Spleen (tissue), 11 donors: ENCODE measurements around the gene HADHB. TPM values are rescaled to one million over a fixed set of nuclear protein-coding genes. Genes with fewer than 3 reads are reported as not detected.
A peak's percentile ranks its signal among the peaks of the same experiment; 100 is the strongest.
"Not testable (repeated sequence)": the region's sequence is repeated elsewhere in the genome, so short reads cannot be mapped to it uniquely, and the experiment has no call there.

ENCODE experiments used
- DNase-seq: peaks from one replicate; pipeline ENCODE4 v3.0.0-alpha.2; 2020
- H3K27ac ChIP-seq, 8 donors: fragments of 200-600 bp; sonication (generic) in 7 of 8; 1 replicate in 4 of 8; 2 replicates in 4 of 8; pipeline versions ENCODE4 v1.5.0 to v1.8.0; 2016 to 2021; ENCODE audit warnings: inconsistent platforms in 4 of 8, mild to moderate bottlenecking in 4 of 8, moderate library complexity in 1 of 8
- H3K27me3 ChIP-seq, 7 donors: fragments of 200-600 bp; sonication (generic) in 6 of 7; replicated peaks in 1 of 7; 1 replicate in 4 of 7; 2 replicates in 3 of 7; pipeline versions ENCODE4 v1.5.0 to v1.8.0; 2016 to 2021; ENCODE audit warnings: inconsistent platforms in 3 of 7, mild to moderate bottlenecking in 1 of 7
- H3K36me3 ChIP-seq, 6 donors: fragments of 200-600 bp; sonication (generic) in 5 of 6; 1 replicate in 4 of 6; 2 replicates in 2 of 6; pipeline versions ENCODE4 v1.5.0 to v1.8.0; 2016 to 2021; ENCODE audit warnings: inconsistent platforms in 2 of 6
- H3K4me1 ChIP-seq, 6 donors: fragments of 200-600 bp; sonication (generic) in 5 of 6; 1 replicate in 3 of 6; 2 replicates in 3 of 6; pipeline versions ENCODE4 v1.5.0 to v1.8.0; 2016 to 2021; ENCODE audit warnings: inconsistent platforms in 3 of 6
- H3K4me3 ChIP-seq, 8 donors: fragments of 200-600 bp; sonication (generic) in 7 of 8; 1 replicate in 4 of 8; 2 replicates in 4 of 8; pipeline versions ENCODE4 v1.5.0 to v1.8.0; 2016 to 2021; ENCODE audit warnings: inconsistent platforms in 4 of 8, mild to moderate bottlenecking in 4 of 8, moderate library complexity in 2 of 8
- H3K9me3 ChIP-seq, 8 donors: fragments of 200-600 bp; sonication (generic) in 7 of 8; 1 replicate in 4 of 8; 2 replicates in 4 of 8; pipeline versions ENCODE4 v1.5.0 to v1.8.0; 2016 to 2021; ENCODE audit warnings: inconsistent platforms in 4 of 8
- POLR2A ChIP-seq, 3 donors: fragments of 450-650 bp; IDR thresholded peaks; one replicate each; pipeline ENCODE4 v1.5.1; 2017; ENCODE audit warnings: antibody characterized with exemption in 3 of 3, mild to moderate bottlenecking in 1 of 3
- POLR2AphosphoS5 ChIP-seq, 3 donors: sonication (generic); formaldehyde crosslinking; IDR thresholded peaks; one replicate each; pipeline ENCODE4 v1.5.1; 2017; ENCODE audit warnings: antibody characterized with exemption in 3 of 3
- WGBS, 5 donors: extraction: QIAGEN DNeasy Blood & Tissue Kit in 3 of 5; methylation state at CpG; one replicate each; pipeline versions ENCODE4 v1.1.5 to v1.1.7; 2013 to 2018; 5-methylcytosine and 5-hydroxymethylcytosine counted together
- intact Hi-C: fragments of 100-400 bp; cut with DNase I; formaldehyde crosslinking; loops from one replicate; pipeline ENCODE4 v1.15.0; 2023; ENCODE audit warnings: low total_unique reads
- polyA plus RNA-seq, 3 donors: library from polyadenylated mRNA; stranded (reverse); fragments of 200-250 nt; gene quantifications; one replicate each; pipeline ENCODE4 v1.2.1, GENCODE V29; 2013
- total RNA-seq, 7 donors: library from RNA; depleted of rRNA in 3 of 7; stranded (reverse); fragments of >200 nt in 3 of 7; fragmentation: NEBNext Ultra II Directional in 4 of 7; extraction: Animal tissue kit (Norgen Biotek cat#: 25700) in 4 of 7; gene quantifications; one replicate each; pipeline versions ENCODE4 v1.1.0 to v1.2.1, GENCODE V29; 2016 to 2021
- TF ChIP-seq, protein P1 (sequence below), 11 experiments: fragments of 200-600 bp in 7 of 11; fragments of 450-650 bp in 4 of 11; sonication (generic) in 4 of 11; IDR thresholded peaks in 8 of 11; conservative IDR thresholded peaks in 3 of 11; 1 replicate in 7 of 11; 2 replicates in 4 of 11; pipeline versions ENCODE4 v1.4.0 to v1.8.0; 2016 to 2021; ENCODE audit warnings: antibody characterized with exemption in 11 of 11, inconsistent platforms in 4 of 11, mild to moderate bottlenecking in 1 of 11
- donor health status: healthy with polysubstance abuse.
- donor health status: DM: no; HTN: no; CAD: no; lungs with moderate emphysema.
- donor health status: DM: no; HTN: no; CAD: no.
- donor health status: Bipolar disorder and iron deficiency.
- donor health status: healthy.
- donor health status: DM: no; HTN: no; CAD: no.
- donor health status: DM: yes; HTN: yes; CAD: no.

Gene HADHB
- total and polyA plus RNA-seq, 10 donors = 54.0 to 165 (median 108) TPM

DNA sequence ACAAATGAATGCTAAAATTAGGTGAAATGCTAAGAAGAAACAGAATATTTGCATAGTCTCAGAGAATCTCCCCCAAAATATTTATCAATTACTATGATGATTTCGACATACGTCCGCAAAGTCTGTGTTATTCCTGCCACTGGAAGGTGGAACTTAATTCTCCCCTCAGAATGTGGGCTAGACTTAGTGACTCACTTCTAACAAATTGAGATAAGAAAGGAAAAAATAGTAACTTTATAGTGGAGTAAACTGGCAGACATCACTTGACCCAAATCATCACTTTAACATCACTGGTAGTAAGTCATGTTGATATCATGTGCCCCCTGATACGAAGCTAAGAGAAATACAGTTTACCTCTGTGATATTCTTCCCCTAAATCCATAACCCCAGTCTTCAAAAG, 23.5 kb downstream of the HADHB start:
- no peak for DNase-seq

DNA sequence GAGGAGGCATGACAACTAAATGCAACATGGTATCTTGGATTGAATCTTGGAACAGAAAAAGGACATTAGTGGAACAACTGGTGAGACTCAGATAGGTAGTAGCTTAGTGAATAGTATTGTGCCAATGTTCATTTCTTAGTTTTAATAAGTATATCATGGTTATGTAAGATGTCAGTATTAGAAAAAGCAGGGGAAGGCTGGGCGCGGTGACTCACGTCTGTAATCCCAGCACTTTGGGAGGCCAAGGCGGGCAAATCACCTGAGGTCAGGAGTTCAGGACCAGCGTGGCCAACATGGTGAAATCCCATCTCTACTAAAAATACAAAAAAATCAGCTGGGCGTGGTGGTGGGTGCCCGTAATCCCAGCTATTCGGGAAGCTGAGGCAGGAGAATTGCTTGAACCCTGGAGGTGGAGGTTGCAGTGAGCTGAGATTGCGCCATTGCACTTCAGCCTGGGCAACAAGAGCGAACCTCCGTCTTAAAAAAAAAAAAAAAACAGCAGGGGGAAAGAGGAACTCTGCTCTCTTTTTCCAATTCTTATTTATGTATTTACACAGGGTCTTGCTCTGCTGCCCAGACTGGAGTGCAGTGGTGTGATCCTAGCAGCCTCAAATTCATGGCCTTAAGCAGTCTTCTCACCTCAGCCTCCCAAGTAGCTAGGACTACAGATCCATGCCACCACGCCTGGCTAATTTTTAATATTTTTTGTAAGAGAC, 24.1 kb downstream of the HADHB start:
- H3K4me3 ChIP-seq, DNase-seq, H3K27me3 ChIP-seq, intact Hi-C loops, H3K9me3 ChIP-seq: not testable (repeated sequence)
- Histone ChIP-seq H3K27ac (peak overlapping the region in 7 of 8 donors; percentile 22 to 80 (median 53)), H3K4me1 (peaks cover 0 to 51% (median 22%) of the 10 kb centered on the region in 6 donors), H3K36me3 (peaks cover 0 to 72% (median 11%) of the 10 kb centered on the region in 6 donors)
- WGBS, 5 donors = 61 to 93% (median 81%) methylated on average over 12 of the region's 12 CpGs

More for the DNA sequence above, 23.5 kb downstream of the HADHB start:
- H3K4me3 ChIP-seq = no peak overlapping the region
- peaks cover 0 to 45% (median 20%) of the 10 kb centered on the region in 6 donors for H3K4me1 ChIP-seq
- peak overlapping the region in 3 of 8 donors; percentile 73 to 80 (median 74) for H3K27ac ChIP-seq
- H3K27me3 ChIP-seq = no peaks in the 10 kb centered on the region
- TF ChIP-seq POLR2AphosphoS5 (IDR thresholded peaks at IDR 0.05) (no peak), POLR2A (IDR thresholded peaks at IDR 0.05) (no peak)
- TF ChIP-seq, protein P1, sequence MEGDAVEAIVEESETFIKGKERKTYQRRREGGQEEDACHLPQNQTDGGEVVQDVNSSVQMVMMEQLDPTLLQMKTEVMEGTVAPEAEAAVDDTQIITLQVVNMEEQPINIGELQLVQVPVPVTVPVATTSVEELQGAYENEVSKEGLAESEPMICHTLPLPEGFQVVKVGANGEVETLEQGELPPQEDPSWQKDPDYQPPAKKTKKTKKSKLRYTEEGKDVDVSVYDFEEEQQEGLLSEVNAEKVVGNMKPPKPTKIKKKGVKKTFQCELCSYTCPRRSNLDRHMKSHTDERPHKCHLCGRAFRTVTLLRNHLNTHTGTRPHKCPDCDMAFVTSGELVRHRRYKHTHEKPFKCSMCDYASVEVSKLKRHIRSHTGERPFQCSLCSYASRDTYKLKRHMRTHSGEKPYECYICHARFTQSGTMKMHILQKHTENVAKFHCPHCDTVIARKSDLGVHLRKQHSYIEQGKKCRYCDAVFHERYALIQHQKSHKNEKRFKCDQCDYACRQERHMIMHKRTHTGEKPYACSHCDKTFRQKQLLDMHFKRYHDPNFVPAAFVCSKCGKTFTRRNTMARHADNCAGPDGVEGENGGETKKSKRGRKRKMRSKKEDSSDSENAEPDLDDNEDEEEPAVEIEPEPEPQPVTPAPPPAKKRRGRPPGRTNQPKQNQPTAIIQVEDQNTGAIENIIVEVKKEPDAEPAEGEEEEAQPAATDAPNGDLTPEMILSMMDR (IDR thresholded peaks at IDR 0.05 in 8 of 11, conservative IDR thresholded peaks at IDR 0.05 in 3 of 11) = no peak
- H3K36me3 ChIP-seq = peaks cover 0 to 73% (median 12%) of the 10 kb centered on the region in 6 donors
- 71 to 91% (median 87%) methylated on average over 4 of the region's 4 CpGs for WGBS, 5 donors
- no peaks in the 10 kb centered on the region for H3K9me3 ChIP-seq
- intact Hi-C loops = no loop called here

DNA sequence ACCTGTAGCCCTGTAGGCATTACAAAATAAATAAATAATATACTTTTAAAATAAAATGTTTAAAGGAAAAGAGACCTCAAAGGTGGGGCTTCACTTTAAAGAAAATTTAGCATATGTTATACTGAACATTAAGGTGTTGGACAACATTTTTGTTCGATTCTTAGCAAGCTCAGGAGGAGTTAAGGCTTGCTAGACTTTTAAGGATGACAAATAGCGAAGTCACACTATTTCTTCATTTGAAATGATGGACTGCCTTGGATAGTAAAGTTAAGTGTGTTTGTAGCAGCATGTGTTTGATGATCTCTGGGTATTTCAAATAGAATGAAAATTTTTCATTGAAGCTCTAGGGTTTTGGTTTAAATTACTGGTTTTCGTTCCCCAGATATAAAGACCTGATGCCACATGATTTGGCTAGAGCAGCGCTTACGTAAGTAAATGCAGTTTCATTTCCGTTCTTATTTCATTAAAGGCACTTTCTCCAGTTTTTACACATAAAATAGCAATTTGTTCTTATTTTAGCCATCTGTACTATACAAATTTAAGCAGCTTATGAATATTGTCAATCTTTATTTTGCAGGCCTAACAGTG, 24.9 kb downstream of the HADHB start:
- no peak for TF ChIP-seq POLR2A (IDR thresholded peaks at IDR 0.05)
- TF ChIP-seq POLR2AphosphoS5 (IDR thresholded peaks at IDR 0.05) = no peak
- TF ChIP-seq, protein P1 (IDR thresholded peaks at IDR 0.05 in 8 of 11, conservative IDR thresholded peaks at IDR 0.05 in 3 of 11) = no peak
- 66 to 77% (median 68%) methylated on average over 6 of the region's 6 CpGs for WGBS, 5 donors
- peaks cover 0 to 60% (median 29%) of the 10 kb centered on the region in 6 donors for H3K4me1 ChIP-seq
- no peak overlapping the region for H3K4me3 ChIP-seq
- H3K27me3 ChIP-seq = no peaks in the 10 kb centered on the region
- no peak for DNase-seq
- H3K27ac ChIP-seq = peak overlapping the region in 7 of 8 donors; percentile 22 to 80 (median 53)
- H3K9me3 ChIP-seq = no peaks in the 10 kb centered on the region
- H3K36me3 ChIP-seq = peaks cover 0 to 70% (median 8%) of the 10 kb centered on the region in 6 donors
- intact Hi-C loops = no loop called here

DNA sequence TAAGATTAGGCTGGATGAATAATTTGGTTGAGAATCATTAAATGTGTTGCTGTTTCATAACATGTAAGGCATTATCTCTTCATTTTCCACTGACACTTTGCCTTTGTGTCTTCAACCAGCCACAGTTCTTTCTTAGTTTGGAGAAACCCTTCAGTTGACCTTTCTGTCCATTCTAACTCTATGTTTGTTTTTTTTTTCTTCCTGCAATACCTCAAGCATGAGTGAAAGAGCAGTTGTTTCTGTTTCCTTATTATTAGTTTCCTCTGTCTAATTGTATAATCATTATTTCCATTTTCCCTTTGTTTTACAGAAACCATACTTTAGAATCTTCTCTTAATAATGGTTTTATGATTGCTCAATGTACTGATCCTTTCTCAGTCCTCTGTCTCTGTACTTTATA, 25.6 kb downstream of the HADHB start:
- Histone ChIP-seq H3K36me3 (peaks cover 0 to 70% (median 11%) of the 10 kb centered on the region in 6 donors), H3K4me3 (no peak overlapping the region), H3K27me3 (no peaks in the 10 kb centered on the region), H3K9me3 (no peaks in the 10 kb centered on the region), H3K4me1 (peaks cover 0 to 67% (median 35%) of the 10 kb centered on the region in 6 donors), H3K27ac (peak overlapping the region in 6 of 8 donors; percentile 18 to 80 (median 63))
- TF ChIP-seq POLR2AphosphoS5 (IDR thresholded peaks at IDR 0.05) (no peak), POLR2A (IDR thresholded peaks at IDR 0.05) (no peak)
- TF ChIP-seq, protein P1 (IDR thresholded peaks at IDR 0.05 in 8 of 11, conservative IDR thresholded peaks at IDR 0.05 in 3 of 11) = no peak
- no peak for DNase-seq
- intact Hi-C loops = no loop called here
